GM19438 (cell line): Measurements from ENCODE around the gene JARID2.

Source experiments
- ATAC-seq: cut with Tn5 transposase; IDR thresholded peaks from one replicate; pipeline ENCODE4 v1.9.1; 2021; ENCODE audit warnings: low read depth; ENCODE audit not compliant: unreplicated experiment

JARID2 gene

DNA sequence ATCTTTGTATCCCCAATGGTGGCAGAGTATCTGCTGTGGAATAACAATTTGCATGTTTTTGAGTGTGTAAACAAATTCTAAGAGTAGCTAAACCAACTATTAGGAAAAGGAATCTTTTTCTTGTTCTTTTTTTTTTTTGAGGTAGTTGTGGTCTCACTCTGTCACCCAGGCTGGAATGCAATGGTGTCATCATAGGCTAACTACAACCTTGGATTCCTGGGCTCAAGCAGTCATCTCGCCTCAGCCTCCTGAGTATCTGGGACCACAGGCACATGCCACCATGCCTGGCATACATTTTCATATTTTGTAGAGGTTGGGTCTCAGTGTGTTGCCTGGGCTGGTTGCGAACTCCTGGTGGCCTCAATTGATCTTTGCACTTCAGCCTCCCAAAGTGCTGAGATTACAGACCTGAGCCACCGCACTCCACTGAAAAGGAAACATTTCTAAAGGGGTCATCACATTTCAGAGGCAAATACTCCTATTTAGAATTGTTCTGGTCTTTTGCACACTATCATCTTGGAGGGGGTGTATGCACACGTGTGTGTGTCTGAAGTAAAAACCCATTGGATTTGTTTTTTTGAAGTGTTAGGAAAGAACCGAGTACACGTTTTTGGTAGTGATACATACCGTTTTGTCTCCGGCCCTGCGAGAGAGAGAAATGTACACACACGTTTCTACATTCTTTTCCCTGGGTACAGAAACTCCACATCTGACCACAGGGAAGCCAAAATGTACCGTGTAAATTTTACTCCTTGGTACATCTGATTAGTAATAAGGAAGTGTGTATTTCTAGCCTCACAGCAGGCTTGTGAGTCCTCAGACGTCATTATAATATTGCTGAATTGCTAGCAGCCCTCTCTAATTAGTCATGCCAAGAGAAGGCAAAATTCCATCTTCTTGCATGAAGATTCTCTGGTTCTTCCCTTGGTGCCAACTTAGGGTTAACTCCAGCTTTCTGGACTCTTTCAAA, 183.6 kb downstream of the JARID2 start:
- ATAC-seq = no peak

DNA sequence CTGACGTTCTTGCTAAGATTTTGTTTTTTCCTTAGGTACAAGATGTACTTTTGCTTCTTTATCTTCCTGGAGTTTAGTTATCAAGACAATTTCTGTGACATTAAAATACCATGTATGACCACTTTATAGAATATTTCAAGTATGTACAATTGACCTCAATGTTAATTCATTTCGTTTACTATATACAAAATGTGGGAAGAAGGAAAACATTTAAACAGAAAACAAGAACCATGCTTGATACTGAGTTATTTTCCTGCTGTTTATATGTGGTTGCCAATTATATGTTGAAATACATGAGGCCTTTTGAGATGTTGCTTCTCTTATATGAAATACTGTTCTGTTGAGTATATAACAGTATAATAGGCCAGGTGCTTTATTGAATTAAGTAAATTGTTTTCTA, 184.3 kb downstream of the JARID2 start:
- no peak for ATAC-seq

GRCh38 chr6:15430931-15431405, 185.1 kb downstream of the JARID2 start:
- no peak for ATAC-seq

DNA sequence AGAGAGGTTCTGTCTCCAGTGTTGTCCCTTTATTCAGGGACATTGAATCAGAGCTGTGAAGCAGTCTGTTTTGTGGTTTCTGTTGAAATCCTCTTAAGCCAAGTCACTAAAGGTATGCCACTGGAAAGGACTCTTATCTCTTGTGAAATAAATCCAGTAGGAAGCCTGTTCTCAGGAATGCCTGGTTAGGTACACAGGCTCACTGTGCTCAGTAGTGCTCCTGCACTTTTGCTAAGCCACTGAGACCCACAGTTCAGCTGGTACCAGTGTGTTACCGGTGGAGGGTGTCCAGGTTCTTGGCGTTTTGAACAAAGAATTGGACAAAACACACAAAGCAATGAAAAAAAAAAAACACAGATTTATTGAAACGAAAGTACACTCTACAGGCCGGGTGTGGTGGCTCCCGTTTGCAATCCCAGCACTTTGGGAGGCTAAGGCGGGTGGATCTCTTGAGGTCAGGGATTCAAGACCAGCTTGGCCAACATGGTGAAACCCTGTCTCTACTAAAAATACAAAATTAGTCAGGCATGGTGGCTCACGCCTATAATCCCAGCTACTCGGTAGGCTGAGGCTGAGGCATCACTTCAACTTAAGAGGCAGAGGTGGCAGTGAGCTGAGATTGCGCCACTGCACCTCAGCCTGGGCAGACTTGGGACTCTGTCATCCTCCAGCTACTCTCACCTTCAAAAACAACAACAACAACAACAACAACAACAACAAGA, 186.1 kb downstream of the JARID2 start:
- ATAC-seq = no peak

DNA sequence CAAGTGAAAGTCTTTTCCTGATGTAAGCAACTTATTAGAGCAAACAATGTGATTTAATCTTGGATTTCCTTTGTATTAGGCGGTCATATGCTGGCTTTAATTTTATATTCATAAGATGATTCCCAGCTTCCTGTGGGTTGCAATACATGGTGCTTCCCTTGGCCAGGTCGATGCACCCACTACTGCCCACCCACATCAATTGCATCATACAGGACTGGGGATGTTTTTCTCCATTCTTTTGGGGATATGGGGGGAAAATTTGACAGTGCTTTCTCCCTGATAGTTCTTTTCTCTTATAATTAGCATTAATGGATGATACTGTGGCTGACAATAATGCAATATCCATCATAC, 187.6 kb downstream of the JARID2 start:
- no peak for ATAC-seq

- no peak for ATAC-seq
Observed at GRCh38 chr6:15434263-15434662, 188.4 kb downstream of the JARID2 start.

DNA sequence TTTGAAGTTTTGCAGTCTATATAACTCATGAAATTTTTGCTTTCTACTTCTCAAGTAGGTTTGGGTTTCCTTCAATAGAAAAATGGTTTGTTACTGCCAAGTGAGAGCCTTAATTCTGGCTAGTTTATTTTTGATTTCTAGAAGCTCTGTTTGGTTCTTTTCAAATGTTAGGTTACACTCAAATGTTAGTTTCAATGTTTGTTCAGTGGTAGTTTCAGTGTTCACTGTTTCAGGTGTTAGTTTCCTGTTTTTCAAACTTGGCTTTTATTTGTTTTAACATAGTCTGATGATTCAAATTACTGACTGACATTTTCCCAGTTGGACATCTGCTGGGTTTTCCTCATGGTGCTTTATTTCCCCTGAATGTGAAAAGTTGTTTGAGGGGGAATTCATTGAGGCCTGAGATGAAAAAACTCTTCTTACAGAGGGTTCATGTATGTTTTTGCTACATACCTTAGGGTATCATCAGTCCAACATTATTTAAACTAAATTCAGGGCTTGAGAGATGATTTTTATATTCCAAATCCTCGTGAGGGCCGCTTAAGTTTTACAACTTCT, 189.0 kb downstream of the JARID2 start:
- ATAC-seq = no peak

- ATAC-seq = no peak
Observed at GRCh38 chr6:15435468-15435867, 189.6 kb downstream of the JARID2 start.

- no peak for ATAC-seq
Observed at GRCh38 chr6:15436451-15436850, 190.6 kb downstream of the JARID2 start.

DNA sequence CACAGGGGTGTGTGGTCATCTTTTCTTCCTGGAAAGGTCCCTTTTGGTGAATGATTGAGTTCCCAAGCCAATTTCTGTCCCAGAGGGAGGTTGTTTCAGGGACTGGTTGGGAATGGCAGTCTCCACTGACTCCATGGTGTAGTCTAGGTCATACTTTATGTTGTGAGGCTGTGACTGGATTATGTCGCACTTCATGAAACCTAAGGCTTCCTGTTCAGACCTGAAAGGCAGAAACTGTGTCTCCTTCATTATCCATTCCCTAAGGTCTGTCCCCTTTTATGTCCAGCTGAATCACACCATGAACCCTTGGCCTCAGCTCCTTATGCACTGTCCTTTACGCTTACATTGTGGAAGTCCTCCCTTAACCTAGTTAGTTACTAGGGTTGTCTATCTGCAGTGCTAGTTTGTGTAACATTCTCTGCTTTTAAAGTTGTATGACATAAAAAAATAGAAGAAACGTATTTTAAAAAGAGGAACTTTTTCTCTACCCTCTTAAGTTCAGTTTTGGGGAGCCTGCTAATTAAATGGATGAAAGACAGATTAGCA, 191.3 kb downstream of the JARID2 start:
- no peak for ATAC-seq

DNA sequence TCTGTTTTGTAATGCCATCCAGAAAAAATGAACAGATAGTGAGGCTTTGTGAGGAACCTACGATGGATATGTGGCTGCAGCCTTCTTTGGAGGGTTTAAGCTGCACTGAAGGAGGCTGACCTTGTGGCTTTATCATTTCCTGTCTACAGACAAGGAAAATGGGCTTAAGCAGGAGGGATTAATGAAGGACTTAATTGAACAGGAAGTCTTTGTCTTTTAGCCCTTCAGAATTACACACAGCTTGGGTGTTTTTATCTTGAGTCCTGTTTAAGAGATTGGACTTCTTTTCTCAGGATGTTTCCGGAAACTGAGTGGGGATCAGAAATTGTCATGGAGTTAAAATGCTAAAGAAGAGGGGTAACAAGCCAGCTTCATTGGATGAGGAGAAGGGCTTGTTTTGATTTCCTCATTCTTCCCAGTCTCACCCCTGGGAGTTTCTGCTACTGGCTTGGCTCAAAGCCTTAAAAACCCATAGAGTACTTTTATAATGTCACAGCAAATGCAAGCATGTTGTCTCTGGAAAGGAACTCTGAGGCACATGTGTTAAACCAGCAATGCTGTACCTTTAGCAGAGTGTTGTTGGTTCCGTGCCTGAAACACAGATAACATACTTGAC, 193.6 kb downstream of the JARID2 start:
- ATAC-seq = no peak

- no peak for ATAC-seq
Observed at GRCh38 chr6:15440040-15440439, 194.2 kb downstream of the JARID2 start.

GRCh38 chr6:15441215-15441868, 195.5 kb downstream of the JARID2 start:
- no peak for ATAC-seq

DNA sequence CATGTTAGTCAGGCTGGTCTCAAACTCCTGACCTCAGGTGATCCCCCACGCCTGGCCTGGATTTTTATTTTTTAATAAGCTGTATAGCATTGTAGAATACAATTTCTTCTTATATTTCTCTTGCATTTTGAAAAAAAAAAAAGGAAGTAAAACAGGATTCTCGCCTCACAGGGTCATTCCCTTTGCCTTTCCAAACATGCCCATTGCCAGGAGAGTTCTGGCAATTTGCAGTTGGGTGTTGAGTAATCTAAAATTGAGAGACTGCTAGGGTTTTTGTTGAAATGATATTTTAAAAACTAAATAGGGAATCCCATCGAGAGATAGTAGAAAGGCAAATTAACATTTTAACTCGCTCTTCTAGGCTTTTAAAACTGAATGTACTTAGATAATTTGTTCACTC, 196.1 kb downstream of the JARID2 start:
- no peak for ATAC-seq

- ATAC-seq = no peak
Observed at GRCh38 chr6:15442467-15442866, 196.6 kb downstream of the JARID2 start.

DNA sequence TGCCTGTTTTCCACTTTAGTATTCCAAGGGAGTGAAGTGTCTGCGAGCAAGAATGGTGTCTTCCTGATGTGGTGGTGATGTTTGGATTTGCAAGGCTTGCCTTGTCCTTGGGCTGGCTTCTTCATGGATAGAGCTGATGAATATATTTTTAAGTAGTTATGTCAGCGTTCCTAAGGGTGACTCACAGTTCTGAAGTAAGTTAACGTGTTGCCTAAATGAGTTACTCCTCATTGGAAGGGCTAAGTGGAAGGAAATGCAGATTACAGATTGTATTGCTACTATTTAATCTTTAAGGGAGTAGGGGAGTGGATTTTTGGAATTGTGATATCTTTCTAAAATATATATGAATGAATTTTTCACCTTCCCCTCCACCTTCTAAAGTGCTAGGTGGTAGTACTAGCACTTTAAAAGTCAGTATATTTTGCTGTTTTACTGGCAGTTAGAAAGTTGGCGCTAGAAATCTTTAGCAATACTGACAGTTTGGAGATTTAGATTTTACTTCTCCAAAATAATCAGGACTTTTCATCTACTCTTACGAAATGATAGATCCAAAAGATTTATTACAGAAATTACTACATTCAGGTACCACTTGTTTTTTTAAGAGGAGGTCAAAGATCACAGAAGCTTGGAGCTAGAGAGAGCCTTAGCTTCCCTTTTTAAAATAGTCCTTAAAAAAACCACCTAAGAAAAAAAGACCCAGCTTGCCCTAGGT, 197.4 kb downstream of the JARID2 start:
- no peak for ATAC-seq

- no peak for ATAC-seq
Observed at GRCh38 chr6:15444081-15444731, 198.3 kb downstream of the JARID2 start.

- no peak for ATAC-seq
Observed at GRCh38 chr6:15444881-15445280, 199.0 kb downstream of the JARID2 start.
